ENCODE measurements around the gene PTTG1IP.

DNA sequence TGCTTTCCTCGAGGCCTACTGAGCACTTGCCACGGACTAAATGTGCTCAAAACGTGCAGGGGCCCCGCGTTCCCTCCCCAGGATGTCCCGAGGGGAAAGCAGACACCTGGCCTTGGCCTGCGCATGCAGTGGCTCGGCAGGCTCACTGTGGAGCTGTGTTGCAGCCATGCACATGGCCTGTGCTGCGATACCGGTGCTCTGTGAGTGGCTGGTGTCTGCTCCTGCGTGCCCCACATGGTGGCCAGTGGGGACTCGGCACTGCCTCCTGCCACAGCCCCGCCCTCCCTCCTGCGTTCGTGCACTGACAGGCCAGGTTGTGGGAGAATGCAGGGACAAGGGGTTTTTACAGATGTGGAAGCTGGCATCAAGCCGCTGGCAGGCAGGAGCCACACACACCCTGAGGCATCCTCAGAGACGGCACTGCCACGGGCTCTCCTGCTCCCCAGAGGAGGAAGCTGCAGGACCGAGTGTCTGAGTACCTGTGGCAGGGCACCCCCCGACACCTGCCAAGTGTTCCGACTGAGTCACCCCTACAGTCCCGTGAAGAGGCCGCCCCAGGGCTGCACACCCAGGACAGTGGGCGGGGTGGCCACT, 16.9 kb upstream of the PTTG1IP start:
- TF ChIP-seq, protein P1, sequence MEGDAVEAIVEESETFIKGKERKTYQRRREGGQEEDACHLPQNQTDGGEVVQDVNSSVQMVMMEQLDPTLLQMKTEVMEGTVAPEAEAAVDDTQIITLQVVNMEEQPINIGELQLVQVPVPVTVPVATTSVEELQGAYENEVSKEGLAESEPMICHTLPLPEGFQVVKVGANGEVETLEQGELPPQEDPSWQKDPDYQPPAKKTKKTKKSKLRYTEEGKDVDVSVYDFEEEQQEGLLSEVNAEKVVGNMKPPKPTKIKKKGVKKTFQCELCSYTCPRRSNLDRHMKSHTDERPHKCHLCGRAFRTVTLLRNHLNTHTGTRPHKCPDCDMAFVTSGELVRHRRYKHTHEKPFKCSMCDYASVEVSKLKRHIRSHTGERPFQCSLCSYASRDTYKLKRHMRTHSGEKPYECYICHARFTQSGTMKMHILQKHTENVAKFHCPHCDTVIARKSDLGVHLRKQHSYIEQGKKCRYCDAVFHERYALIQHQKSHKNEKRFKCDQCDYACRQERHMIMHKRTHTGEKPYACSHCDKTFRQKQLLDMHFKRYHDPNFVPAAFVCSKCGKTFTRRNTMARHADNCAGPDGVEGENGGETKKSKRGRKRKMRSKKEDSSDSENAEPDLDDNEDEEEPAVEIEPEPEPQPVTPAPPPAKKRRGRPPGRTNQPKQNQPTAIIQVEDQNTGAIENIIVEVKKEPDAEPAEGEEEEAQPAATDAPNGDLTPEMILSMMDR (conservative IDR thresholded peaks at IDR 0.05): no peak
- TF ChIP-seq ZFX (IDR thresholded peaks at IDR 0.05): no peak

All from C4-2B (cell line).